GM19455 (cell line): Measurements from ENCODE around the gene NFKBIA.
"Not testable (repeated sequence)": the region's sequence is repeated elsewhere in the genome, so short reads cannot be mapped to it uniquely, and the experiment has no call there.

Source experiments
- ATAC-seq: cut with Tn5 transposase; IDR thresholded peaks from one replicate; pipeline ENCODE4 v1.9.1; 2021; ENCODE audit not compliant: unreplicated experiment

Gene NFKBIA

GRCh38 chr14:35391388-35391710 is 13.2 kb downstream of the NFKBIA start:
- no peak for ATAC-seq

GRCh38 chr14:35390577-35391387 is 13.8 kb downstream of the NFKBIA start:
- ATAC-seq, result no peak

- ATAC-seq, result no peak
These were observed 15.3 kb downstream of the NFKBIA start for GRCh38 chr14:35389315-35389667.

GRCh38 chr14:35388656-35389314 is 15.8 kb downstream of the NFKBIA start:
- ATAC-seq, result no peak

GRCh38 chr14:35387713-35388579 is 16.6 kb downstream of the NFKBIA start:
- no peak for ATAC-seq

- ATAC-seq, result no peak
These were observed 17.3 kb downstream of the NFKBIA start for GRCh38 chr14:35387219-35387618.

GRCh38 chr14:35386673-35387125 is 17.9 kb downstream of the NFKBIA start:
- no peak for ATAC-seq

GRCh38 chr14:35385042-35385839 is 19.3 kb downstream of the NFKBIA start:
- ATAC-seq, result no peak

- no peak for ATAC-seq
These were observed 20.0 kb downstream of the NFKBIA start for GRCh38 chr14:35384455-35385041.

- no peak for ATAC-seq
These were observed 20.7 kb downstream of the NFKBIA start for GRCh38 chr14:35383569-35384454.

- ATAC-seq, result no peak
These were observed 23.8 kb downstream of the NFKBIA start for GRCh38 chr14:35380794-35381193.

- ATAC-seq, result not testable (repeated sequence)
These were observed 25.2 kb downstream of the NFKBIA start for GRCh38 chr14:35379234-35379933.

- ATAC-seq, result no peak
These were observed 25.9 kb downstream of the NFKBIA start for GRCh38 chr14:35378425-35379233.

GRCh38 chr14:35375558-35376025 is 29.0 kb downstream of the NFKBIA start:
- ATAC-seq, result no peak

GRCh38 chr14:35374263-35374712 is 30.3 kb downstream of the NFKBIA start:
- ATAC-seq, result no peak

GRCh38 chr14:35373208-35373607 is 31.3 kb downstream of the NFKBIA start:
- ATAC-seq, result not testable (repeated sequence)

GRCh38 chr14:35370969-35371368 is 33.6 kb downstream of the NFKBIA start:
- ATAC-seq, result no peak

- no peak for ATAC-seq
These were observed 34.8 kb downstream of the NFKBIA start for GRCh38 chr14:35369701-35370191.
